Measurements from ENCODE around the gene TPD52L1. TPM values are rescaled to one million over a fixed set of nuclear protein-coding genes. Genes with fewer than 3 reads are reported as not detected.

TPD52L1 gene
- total RNA-seq, 1 donor from 2014 or later = 93.6 TPM

- TF ChIP-seq CTCF (IDR thresholded peaks at IDR 0.05) = no peak
- no peak overlapping the region for H3K4me3 ChIP-seq
- H3K9me3 ChIP-seq = no peaks in the 10 kb centered on the region
- no peaks in the 10 kb centered on the region for H3K27me3 ChIP-seq
- DNase-seq (ENCODE audit: low spot score in 2 of 2) = no peak
- intact Hi-C loops (cut with DNase I) = no loop called here
- H3K4me1 ChIP-seq = no peaks in the 10 kb centered on the region
- no peak overlapping the region for H3K27ac ChIP-seq
- H3K36me3 ChIP-seq = no peaks in the 10 kb centered on the region
Measured at GRCh38 chr6:125212377-125212776, 58.8 kb downstream of the TPD52L1 start.

- intact Hi-C loops (cut with DNase I) = loop anchor here (2.0 kb wide), 1 partner anchor 13 kb away; no protein-coding TSS in a partner anchor
- DNase-seq (ENCODE audit: low spot score in 2 of 2) = no peak
- no peak for TF ChIP-seq CTCF (IDR thresholded peaks at IDR 0.05)
- Histone ChIP-seq H3K36me3 (no peaks in the 10 kb centered on the region), H3K9me3 (no peaks in the 10 kb centered on the region), H3K4me3 (no peak overlapping the region), H3K4me1 (no peaks in the 10 kb centered on the region), H3K27ac (no peak overlapping the region), H3K27me3 (no peaks in the 10 kb centered on the region)
Measured at GRCh38 chr6:125213939-125214338, 60.4 kb downstream of the TPD52L1 start.

- Histone ChIP-seq H3K27me3 (no peaks in the 10 kb centered on the region), H3K36me3 (no peaks in the 10 kb centered on the region), H3K4me1 (no peaks in the 10 kb centered on the region), H3K9me3 (no peaks in the 10 kb centered on the region), H3K27ac (no peak overlapping the region), H3K4me3 (no peak overlapping the region)
- intact Hi-C loops (cut with DNase I) = loop anchor here (2.0 kb wide), 1 partner anchor 15 kb away; no protein-coding TSS in a partner anchor
- no peak for TF ChIP-seq CTCF (IDR thresholded peaks at IDR 0.05)
- DNase-seq (ENCODE audit: low spot score in 2 of 2) = no peak
Measured at GRCh38 chr6:125215252-125215819, 61.8 kb downstream of the TPD52L1 start.

GRCh38 chr6:125216015-125216414 lies 62.4 kb downstream of the TPD52L1 start:
- intact Hi-C loops (cut with DNase I) = no loop called here
- Histone ChIP-seq H3K27ac (no peak overlapping the region), H3K36me3 (no peaks in the 10 kb centered on the region), H3K9me3 (no peaks in the 10 kb centered on the region), H3K4me1 (peaks cover 0 to 2% of the 10 kb centered on the region in 2 donors), H3K4me3 (no peak overlapping the region), H3K27me3 (no peaks in the 10 kb centered on the region)
- DNase-seq (ENCODE audit: low spot score in 2 of 2) = no peak
- TF ChIP-seq CTCF (IDR thresholded peaks at IDR 0.05) = no peak

GRCh38 chr6:125217369-125217768 lies 63.8 kb downstream of the TPD52L1 start:
- no peak overlapping the region for H3K27ac ChIP-seq
- no peak overlapping the region for H3K4me3 ChIP-seq
- H3K9me3 ChIP-seq = no peaks in the 10 kb centered on the region
- intact Hi-C loops (cut with DNase I) = no loop called here
- no peaks in the 10 kb centered on the region for H3K27me3 ChIP-seq
- no peak for TF ChIP-seq CTCF (IDR thresholded peaks at IDR 0.05)
- H3K36me3 ChIP-seq = no peaks in the 10 kb centered on the region
- H3K4me1 ChIP-seq = peaks cover 6 to 14% of the 10 kb centered on the region in 2 donors
- no peak for DNase-seq (ENCODE audit: low spot score in 2 of 2)

GRCh38 chr6:125217992-125218391 lies 64.4 kb downstream of the TPD52L1 start:
- Histone ChIP-seq H3K27ac (no peak overlapping the region), H3K4me1 (peaks cover 7 to 15% of the 10 kb centered on the region in 2 donors), H3K9me3 (no peaks in the 10 kb centered on the region), H3K4me3 (no peak overlapping the region), H3K27me3 (no peaks in the 10 kb centered on the region), H3K36me3 (no peaks in the 10 kb centered on the region)
- intact Hi-C loops (cut with DNase I) = no loop called here
- no peak for DNase-seq (ENCODE audit: low spot score in 2 of 2)
- no peak for TF ChIP-seq CTCF (IDR thresholded peaks at IDR 0.05)
